Loucy (cell line): ENCODE data around the gene ARHGEF16.

Source experiments
- EZH2phosphoT487 ChIP-seq: fragments of 200-600 bp; IDR thresholded peaks from 2 replicates; pipeline ENCODE4 v1.6.1; 2018; ENCODE audit warnings: antibody characterized with exemption, mild to moderate bottlenecking, moderate library complexity, borderline replicate concordance
- TF ChIP-seq, protein P1 (sequence below): fragments of 200-600 bp; sonication (generic); conservative IDR thresholded peaks from 2 replicates; pipeline ENCODE4 v1.5.1; 2014; ENCODE audit warnings: mild to moderate bottlenecking, antibody characterized with exemption, low read length

- TF ChIP-seq EZH2phosphoT487: no peak
- TF ChIP-seq, protein P1, sequence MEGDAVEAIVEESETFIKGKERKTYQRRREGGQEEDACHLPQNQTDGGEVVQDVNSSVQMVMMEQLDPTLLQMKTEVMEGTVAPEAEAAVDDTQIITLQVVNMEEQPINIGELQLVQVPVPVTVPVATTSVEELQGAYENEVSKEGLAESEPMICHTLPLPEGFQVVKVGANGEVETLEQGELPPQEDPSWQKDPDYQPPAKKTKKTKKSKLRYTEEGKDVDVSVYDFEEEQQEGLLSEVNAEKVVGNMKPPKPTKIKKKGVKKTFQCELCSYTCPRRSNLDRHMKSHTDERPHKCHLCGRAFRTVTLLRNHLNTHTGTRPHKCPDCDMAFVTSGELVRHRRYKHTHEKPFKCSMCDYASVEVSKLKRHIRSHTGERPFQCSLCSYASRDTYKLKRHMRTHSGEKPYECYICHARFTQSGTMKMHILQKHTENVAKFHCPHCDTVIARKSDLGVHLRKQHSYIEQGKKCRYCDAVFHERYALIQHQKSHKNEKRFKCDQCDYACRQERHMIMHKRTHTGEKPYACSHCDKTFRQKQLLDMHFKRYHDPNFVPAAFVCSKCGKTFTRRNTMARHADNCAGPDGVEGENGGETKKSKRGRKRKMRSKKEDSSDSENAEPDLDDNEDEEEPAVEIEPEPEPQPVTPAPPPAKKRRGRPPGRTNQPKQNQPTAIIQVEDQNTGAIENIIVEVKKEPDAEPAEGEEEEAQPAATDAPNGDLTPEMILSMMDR: no peak
These were observed 44.9 kb upstream of the ARHGEF16 start for GRCh38 chr1:3409366-3410141.
